ELF-1 (cell line): ENCODE data around the gene LYPD8.

ENCODE experiments used
- DNase-seq: peaks from one replicate; pipeline ENCODE4 v3.0.0-alpha.2; 2016; ENCODE audit warnings: low read depth, low spot score

Gene LYPD8

GRCh38 chr1:248757784-248758195 lies 2.2 kb upstream of the LYPD8 start:
- DNase-seq = no peak

- DNase-seq = no peak
These were observed 1.1 kb upstream of the LYPD8 start for GRCh38 chr1:248756636-248757035.

- DNase-seq = no peak
These were observed 592 bp upstream of the LYPD8 start for GRCh38 chr1:248756151-248756550.

DNA sequence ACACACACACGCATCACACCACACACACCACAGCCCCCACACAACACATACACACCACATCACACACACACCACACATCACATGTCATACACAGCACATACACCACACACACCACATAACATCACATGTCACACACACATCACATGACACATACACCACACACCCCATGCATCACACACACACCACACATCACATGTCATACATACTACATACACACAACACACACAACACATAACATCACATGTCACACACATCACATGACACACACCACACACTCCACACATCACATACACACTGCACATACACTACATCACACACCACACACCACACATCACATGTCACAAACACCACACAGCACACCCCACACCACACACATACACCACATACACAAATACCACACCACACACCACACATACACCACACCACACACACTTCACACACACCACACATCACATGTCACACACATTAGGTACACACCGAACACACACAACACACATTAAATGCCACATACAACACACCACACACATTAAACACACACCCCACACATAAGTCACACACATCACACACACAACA lies 1.8 kb downstream of the LYPD8 start:
- no peak for DNase-seq

DNA sequence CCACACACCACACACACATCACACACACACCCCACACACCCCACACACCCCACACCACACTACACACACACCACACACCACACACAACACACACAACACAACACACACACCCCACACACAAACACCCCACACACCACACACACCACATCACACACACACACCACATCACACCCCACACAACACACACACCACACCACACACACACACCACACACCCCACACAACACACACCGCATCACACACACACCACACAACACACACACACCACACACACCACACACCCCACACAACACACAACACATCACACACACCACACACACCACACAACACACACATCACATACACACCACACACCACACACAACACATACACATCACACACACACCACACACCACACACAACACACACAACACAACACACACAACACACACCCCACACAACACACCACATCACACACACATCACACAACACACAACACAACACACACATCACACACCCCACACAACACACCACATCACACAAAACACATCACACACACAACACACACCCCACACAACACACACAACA lies 2.4 kb downstream of the LYPD8 start:
- no peak for DNase-seq

DNA sequence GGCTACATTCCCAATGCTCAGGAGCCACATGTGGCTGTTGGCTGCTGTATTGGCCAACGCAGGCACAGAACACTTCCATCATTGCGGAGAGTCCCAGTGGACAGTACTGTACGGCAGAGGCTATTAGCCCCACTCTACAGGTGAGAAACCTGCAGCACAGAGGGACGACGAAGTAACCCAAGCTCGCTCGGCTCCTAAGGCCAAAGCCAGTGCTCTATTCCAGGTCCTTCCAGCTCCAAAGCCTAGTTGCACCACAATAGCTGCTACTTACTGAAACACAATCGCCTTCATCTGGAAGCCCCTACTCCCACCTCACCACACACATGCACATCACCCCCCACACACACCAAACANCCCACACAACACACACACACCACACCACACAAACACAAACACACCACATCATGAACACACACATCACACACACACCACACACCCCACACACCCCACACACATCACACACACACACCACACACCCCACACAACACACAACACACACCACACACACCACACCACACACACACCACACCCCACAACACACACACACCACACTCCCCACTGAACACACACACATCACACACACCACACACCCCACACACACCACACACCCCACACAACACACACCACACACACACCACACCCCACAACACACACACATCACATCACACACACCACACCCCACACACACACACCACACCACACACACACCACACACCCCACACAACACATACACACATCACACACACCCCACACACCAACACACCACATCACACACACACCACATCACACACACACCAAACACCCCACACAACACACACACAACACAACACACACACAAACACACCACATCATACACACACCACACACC lies 3.2 kb downstream of the LYPD8 start:
- DNase-seq = no peak

DNA sequence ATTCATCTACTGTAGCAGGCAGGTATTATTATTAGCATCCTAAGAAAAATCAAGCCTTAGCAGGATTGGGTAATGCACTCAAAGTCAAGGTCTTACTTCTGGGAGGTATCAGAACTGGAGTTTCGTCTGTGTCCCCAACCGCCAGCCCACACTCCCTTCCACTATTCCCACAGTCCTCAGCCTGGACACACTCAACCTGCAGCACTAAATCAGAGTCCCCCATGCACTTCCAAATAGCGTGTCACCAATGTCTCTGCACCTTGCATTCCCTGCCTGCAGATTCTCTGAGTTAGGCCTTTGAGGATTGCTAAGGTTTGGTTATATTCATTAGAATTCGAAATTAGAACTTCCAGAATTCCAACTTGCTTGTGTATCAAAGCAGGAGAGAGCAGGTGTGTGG lies 3.9 kb downstream of the LYPD8 start:
- no peak for DNase-seq

DNA sequence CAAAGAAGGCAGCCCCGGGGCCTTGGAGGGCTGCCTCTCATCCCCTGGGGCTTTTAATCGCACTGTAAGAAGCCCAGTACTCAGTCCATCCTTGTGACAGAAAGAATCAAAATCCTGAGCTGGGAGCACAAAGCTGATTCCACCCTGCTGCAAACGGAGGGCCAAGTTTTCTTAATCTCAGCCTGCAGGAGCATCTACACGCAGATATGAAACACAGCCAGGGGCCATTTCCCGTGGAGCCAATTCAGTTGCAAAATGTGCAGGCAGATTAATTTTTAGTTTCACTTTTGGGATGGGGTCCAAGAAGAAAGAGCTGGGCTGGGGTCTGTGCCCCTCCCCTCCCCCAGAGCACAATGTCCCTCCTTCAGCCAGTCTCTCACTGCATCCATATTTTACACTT lies 4.4 kb downstream of the LYPD8 start:
- DNase-seq = no peak

DNA sequence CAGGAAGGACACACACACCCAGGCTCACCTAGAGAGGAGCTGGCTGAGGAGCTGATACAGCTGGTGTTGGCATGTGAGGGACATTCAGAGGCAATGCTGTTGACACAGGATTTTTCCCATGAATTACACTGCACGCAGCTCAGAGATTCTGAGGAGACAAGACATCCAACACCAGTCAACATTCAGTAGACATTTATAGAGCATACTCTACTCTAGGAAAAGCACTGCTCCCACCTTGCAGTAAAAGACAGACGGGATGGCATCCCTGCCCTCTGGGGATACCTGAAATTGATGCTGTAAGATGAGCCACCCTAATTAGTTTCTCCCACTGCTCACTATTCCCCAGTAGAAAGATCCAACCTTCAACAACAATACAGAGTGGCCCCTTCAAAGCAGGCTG lies 5.1 kb downstream of the LYPD8 start:
- no peak for DNase-seq

DNA sequence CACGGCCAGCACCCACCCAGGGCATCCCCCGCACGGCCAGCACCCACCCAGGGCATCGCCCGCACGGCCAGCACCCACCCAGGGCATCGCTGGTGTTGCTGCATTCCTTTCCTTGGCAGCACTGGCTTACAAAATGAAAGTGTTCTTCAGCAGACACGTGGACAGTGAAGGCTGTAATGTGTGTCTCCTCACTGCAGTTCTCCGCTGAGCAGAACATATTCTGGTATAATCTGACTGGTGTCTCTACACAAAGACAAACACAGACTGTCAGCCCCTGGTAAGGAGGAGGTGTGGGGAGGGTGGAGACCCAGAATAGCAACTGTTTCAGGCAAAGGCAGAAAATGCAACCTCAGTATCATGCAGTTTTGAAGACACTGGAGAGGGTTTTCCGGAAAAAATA lies 7.3 kb downstream of the LYPD8 start:
- no peak for DNase-seq

DNA sequence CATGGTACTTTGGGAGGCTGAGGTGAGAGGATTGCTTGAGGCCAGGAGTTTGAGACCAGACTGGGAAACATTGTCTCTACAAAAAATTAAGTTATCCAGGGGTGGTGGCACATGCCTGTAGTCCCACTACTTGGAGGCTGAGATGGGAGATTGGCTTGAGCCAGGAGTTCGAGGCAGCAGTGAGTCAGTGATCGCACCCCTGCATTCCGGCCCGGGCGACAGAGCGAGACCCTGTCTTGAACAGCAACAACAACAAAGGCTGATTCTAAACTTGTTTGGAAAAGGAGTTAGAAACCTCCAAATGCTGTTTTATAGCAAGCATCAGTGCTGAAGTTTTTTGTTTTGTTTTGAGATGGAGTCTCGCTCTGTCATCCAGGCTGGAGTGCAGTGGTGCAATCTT lies 14.7 kb downstream of the LYPD8 start:
- DNase-seq = no peak

DNA sequence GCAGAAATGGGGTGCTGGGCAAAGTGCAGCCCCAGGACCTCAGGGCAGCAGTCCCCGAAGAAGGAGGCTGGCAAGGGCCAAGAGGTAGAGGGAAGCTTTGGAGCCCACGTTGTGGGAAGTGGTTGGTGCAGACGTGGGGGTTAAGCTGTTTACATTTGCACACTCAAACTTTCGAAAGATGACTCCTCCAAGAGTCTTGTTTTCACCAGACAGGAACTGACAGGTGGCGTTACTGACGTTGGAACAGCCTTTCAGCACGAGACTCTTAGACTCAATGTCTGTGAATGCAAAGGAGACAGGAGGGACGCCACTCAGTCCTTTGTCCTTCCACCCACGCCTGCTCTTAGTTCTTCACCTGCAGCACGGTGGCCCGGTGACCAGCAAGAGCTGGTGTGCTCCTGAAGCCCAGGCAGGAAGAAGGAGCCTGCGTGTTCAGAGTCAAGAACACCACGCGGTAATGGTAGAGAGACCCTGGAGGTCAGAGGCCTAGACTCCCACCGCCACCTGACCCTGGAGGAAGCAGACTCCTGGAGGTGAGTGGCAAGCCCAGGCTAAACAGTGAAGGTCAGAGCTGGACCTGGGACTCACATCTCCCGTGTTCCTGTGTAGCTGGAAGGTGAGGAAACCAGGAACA lies 15.9 kb downstream of the LYPD8 start:
- DNase-seq = no peak

GRCh38 chr1:248737457-248737856 lies 18.1 kb downstream of the LYPD8 start:
- DNase-seq = no peak

DNA sequence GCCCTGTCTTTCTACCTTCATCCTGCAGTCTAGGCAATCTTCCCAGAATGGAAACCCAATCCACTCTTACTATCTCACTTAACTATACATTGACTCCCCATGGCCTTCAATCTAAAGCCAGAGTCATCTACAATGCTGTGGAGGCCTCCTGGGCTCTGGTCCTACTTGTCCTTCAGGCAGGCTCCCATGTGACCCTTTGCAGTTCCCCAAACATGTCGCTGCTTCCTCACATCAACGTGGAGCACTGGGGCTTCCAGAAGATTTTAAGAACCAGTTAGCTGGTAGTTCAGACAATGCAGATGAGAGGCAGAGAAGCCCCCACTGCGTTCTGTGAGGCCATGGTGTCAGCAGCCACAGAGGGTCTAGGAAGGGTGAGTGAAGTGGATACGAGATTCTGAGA lies 18.6 kb downstream of the LYPD8 start:
- no peak for DNase-seq

DNA sequence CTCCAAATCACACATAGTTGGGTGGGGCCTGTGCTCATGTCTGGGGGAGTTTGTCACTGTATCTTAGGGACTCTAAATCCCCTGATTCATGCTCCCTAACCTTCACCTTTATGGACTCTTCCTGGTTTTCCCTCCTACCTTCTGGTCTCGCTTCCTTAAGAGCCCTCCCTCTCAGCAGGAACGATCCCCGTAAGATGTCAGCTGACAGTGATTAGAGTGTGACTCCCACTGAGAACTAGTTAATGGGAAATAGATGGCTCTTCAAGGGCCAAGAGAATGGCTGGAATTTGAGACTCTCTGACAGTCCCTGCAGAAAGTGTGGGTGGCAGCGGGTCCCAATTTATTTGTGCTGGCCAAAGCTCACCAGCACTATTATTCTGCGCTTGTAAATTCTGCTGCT lies 22.0 kb downstream of the LYPD8 start:
- no peak for DNase-seq

DNA sequence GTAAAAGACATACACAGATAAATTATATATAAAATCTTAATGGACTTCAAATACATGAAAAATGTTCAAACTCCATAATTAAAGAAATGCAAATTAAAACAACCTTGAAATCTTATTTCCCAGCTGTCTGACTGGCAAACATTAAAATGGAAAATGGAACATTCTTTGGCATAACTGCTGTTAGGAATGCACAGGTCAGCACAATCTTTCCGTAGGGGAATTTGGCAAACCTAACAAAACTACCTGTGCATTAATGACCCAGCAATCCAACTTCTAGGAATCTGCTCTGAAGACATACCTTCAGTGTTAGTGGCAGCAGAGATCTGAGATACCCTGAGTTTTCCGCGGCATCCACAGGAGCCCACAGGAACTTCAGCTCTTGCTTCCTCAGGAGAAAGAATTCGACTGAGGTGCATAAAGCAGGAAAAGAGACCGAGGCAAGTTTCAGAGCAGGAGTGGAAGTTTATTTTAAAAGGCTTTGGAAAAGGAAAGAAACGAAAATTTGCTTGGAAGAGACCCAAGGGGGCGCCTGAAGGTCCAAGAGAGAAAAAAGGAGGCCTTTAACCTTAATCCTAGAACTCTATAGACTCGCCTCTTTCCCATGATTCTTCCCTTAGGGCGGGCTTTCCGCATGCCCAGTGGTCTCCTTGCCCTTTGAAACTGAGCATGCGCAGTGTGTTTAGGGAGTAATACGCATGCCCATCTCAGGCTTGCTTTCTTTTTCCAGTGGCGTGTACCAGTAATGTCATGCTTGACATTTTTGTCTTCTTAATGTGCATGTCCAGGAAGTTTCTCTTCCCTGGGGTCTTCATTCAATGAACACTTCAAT lies 24.8 kb downstream of the LYPD8 start:
- DNase-seq = no peak

DNA sequence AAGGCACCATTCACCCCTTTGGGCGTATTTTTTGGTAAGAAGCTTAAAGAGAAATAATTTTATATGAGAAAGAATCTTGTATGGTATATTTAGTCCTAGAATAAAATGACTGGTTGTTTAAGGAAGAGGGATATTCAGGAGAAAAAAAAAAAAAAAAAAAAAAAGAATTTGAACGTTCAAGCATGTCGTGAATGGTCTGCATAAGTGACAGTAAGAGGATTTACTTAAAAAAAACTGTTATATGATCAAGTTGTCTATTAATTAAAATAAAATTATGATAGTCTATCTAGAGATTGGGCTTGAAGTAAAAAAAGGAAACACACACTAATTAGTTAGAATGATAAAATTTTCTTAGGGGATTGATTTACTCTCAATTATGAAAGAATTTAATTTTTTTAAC lies 41.3 kb downstream of the LYPD8 start:
- DNase-seq = no peak

DNA sequence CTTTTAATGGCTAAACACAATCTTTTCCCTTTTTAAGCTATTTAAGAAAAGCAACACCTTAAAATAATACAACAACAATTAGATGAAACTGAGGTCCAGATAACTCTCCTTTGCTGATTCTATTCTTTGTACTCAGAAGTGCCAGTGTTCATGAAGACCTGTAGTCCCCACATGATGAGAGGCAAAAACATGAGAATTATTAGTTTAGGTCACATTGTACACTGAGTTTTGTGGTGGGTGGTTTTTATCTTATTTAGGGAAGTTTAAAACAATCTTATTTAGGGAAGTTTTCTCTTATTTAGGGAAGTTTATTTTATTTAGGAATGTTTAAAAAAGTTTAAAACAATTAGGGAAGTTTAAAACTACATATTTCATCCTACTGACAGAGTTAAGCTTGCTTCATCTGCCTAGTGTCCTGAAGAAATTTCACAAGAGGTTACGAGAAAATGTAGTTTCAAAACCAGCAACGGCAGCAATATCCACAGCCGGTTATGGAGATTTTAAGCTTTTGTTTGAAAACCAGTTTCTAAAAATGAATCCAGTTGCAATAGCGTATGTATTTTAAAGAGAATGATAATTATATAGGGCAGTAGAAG lies 45.2 kb downstream of the LYPD8 start:
- DNase-seq = no peak

GRCh38 chr1:248704606-248705005 lies 51.0 kb downstream of the LYPD8 start:
- DNase-seq = no peak

GRCh38 chr1:248703674-248704073 lies 51.9 kb downstream of the LYPD8 start:
- no peak for DNase-seq

- no peak for DNase-seq
These were observed 52.8 kb downstream of the LYPD8 start, which contains the start of gene OR14I1 for GRCh38 chr1:248702714-248703113. TSS of gene OR14I1 (minus strand) at chr1:248702766.
